Activated CD4-positive, alpha-beta T cell treated with anti-CD3 and anti-CD28 coated beads, Interleukin-2, amount 50 U/mL, for 4 hours (primary cell): ENCODE data around the gene NPAS3.

Source experiments
- DNase-seq, 2 experiments: peaks; one replicate each; pipeline ENCODE4 v3.0.0-alpha.2; 2020

NPAS3 gene

GRCh38 chr14:33564774-33565630 lies 626.3 kb downstream of the NPAS3 start:
- no peak for DNase-seq

GRCh38 chr14:33566082-33566481 lies 627.4 kb downstream of the NPAS3 start:
- DNase-seq, result no peak

GRCh38 chr14:33567023-33567728 lies 628.5 kb downstream of the NPAS3 start:
- DNase-seq, result no peak

- no peak for DNase-seq
Observed at GRCh38 chr14:33567731-33568130, 629.1 kb downstream of the NPAS3 start.

- DNase-seq, result no peak
Observed at GRCh38 chr14:33568935-33569579, 630.4 kb downstream of the NPAS3 start.

- no peak for DNase-seq
Observed at GRCh38 chr14:33569821-33570687, 631.4 kb downstream of the NPAS3 start.

GRCh38 chr14:33570694-33571310 lies 632.1 kb downstream of the NPAS3 start:
- DNase-seq, result no peak

GRCh38 chr14:33573301-33573880 lies 634.7 kb downstream of the NPAS3 start:
- DNase-seq, result no peak

GRCh38 chr14:33576014-33576413 lies 637.3 kb downstream of the NPAS3 start:
- no peak for DNase-seq

GRCh38 chr14:33578461-33579216 lies 640.0 kb downstream of the NPAS3 start:
- DNase-seq, result no peak

- no peak for DNase-seq
Observed at GRCh38 chr14:33580231-33580749, 641.6 kb downstream of the NPAS3 start.

- DNase-seq, result no peak
Observed at GRCh38 chr14:33580841-33581240, 642.2 kb downstream of the NPAS3 start.

GRCh38 chr14:33584697-33585096 lies 646.0 kb downstream of the NPAS3 start:
- DNase-seq, result no peak

GRCh38 chr14:33586806-33587205 lies 648.1 kb downstream of the NPAS3 start:
- DNase-seq, result no peak

GRCh38 chr14:33587791-33588190 lies 649.1 kb downstream of the NPAS3 start:
- DNase-seq, result no peak

- DNase-seq, result no peak
Observed at GRCh38 chr14:33588771-33589170, 650.1 kb downstream of the NPAS3 start.

GRCh38 chr14:33589334-33589733 lies 650.7 kb downstream of the NPAS3 start:
- DNase-seq, result no peak

GRCh38 chr14:33590891-33591630 lies 652.4 kb downstream of the NPAS3 start:
- no peak for DNase-seq

- no peak for DNase-seq
Observed at GRCh38 chr14:33592297-33592696, 653.6 kb downstream of the NPAS3 start.
